NB4 (cell line): ENCODE measurements around the gene LRRC36.
A peak's percentile ranks its signal among the peaks of the same experiment; 100 is the strongest.

Experiments used
- CTCF ChIP-seq: IDR thresholded peaks from one replicate; pipeline ENCODE4 v1.5.1; 2012; ENCODE audit warnings: low read depth, low read length
- POLR2A ChIP-seq: IDR thresholded peaks from 2 replicates; pipeline ENCODE4 v1.6.1; 2011; ENCODE audit warnings: mild to moderate bottlenecking; ENCODE audit not compliant: insufficient read length; ENCODE audit errors: extremely low read depth

GRCh38 chr16:67283039-67283825 lies 43.4 kb upstream of the LRRC36 start:
- TF ChIP-seq CTCF: peak; percentile 9
- TF ChIP-seq POLR2A: no peak
